Stomach (tissue), 4 donors: ENCODE results near the gene ARID3A.

ENCODE experiments used
- CTCF ChIP-seq, 7 experiments: fragments of 450-650 bp in 4 of 7; fragments of 200-600 bp in 3 of 7; sonication (generic) in 3 of 7; IDR thresholded peaks; one replicate each; pipeline ENCODE4 v1.5.1; 2016 to 2019; ENCODE audit warnings: antibody characterized with exemption in 7 of 7, control low read depth in 2 of 7, mild to moderate bottlenecking in 1 of 7
- EP300 ChIP-seq: sonication (generic); formaldehyde crosslinking; IDR thresholded peaks from one replicate; pipeline ENCODE4 v1.6.1; 2017; ENCODE audit warnings: antibody characterized with exemption
- POLR2A ChIP-seq, 4 donors: fragments of 450-650 bp; IDR thresholded peaks; one replicate each; pipeline ENCODE4 v1.6.1; 2016; ENCODE audit warnings: antibody characterized with exemption in 4 of 4, control low read depth in 2 of 4, mild to moderate bottlenecking in 1 of 4, moderate library complexity in 1 of 4

- TF ChIP-seq POLR2A (IDR thresholded peaks at IDR 0.05) (no peak), CTCF (IDR thresholded peaks at IDR 0.05) (no peak), EP300 (no peak)
Measured at GRCh38 chr19:999379-999719, 73.5 kb downstream of the ARID3A start.
